Hepatocyte (in vitro differentiated cells): ENCODE measurements around the gene SMOC1.

Experiments
- EZH2 ChIP-seq: fragments of 200-600 bp; sonication (generic); IDR thresholded peaks from 2 replicates; pipeline ENCODE4 v1.6.1; 2016; ENCODE audit warnings: antibody characterized with exemption, mild to moderate bottlenecking, borderline replicate concordance
- EZH2phosphoT487 ChIP-seq: fragments of 200-600 bp; sonication (generic); IDR thresholded peaks from one replicate; pipeline ENCODE4 v1.6.1; 2018; ENCODE audit warnings: antibody characterized with exemption, mild to moderate bottlenecking, low read depth, moderate library complexity; ENCODE audit not compliant: unreplicated experiment, severe bottlenecking
- TF ChIP-seq, protein P1 (sequence below): fragments of 200-600 bp; sonication (generic); IDR thresholded peaks from 2 replicates; pipeline ENCODE4 v1.5.1; 2016; ENCODE audit warnings: antibody characterized with exemption, mild to moderate bottlenecking; ENCODE audit not compliant: poor library complexity

DNA sequence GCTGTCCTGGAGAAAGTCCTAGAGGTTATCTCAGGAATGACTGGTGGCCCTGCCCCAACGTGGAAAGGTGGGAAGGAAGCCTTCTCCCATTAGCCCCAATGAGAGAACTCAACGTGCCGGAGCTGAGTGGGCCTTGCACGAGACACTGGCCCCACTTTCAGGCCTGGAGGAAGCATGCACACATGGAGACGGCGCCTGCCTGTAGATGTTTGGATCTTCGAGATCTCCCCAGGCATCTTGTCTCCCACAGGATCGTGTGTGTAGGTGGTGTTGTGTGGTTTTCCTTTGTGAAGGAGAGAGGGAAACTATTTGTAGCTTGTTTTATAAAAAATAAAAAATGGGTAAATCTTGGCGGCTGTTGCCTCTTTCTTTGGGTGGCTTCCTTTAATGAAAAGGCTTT, 152.8 kb downstream of the SMOC1 start:
- TF ChIP-seq, protein P1, sequence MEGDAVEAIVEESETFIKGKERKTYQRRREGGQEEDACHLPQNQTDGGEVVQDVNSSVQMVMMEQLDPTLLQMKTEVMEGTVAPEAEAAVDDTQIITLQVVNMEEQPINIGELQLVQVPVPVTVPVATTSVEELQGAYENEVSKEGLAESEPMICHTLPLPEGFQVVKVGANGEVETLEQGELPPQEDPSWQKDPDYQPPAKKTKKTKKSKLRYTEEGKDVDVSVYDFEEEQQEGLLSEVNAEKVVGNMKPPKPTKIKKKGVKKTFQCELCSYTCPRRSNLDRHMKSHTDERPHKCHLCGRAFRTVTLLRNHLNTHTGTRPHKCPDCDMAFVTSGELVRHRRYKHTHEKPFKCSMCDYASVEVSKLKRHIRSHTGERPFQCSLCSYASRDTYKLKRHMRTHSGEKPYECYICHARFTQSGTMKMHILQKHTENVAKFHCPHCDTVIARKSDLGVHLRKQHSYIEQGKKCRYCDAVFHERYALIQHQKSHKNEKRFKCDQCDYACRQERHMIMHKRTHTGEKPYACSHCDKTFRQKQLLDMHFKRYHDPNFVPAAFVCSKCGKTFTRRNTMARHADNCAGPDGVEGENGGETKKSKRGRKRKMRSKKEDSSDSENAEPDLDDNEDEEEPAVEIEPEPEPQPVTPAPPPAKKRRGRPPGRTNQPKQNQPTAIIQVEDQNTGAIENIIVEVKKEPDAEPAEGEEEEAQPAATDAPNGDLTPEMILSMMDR, result no peak
- TF ChIP-seq EZH2, result no peak
- TF ChIP-seq EZH2phosphoT487, result no peak
